GM23338 (cell line): ENCODE data around the gene SVIL. TPM values are rescaled to one million over a fixed set of nuclear protein-coding genes. Genes with fewer than 3 reads are reported as not detected.
A peak's percentile ranks its signal among the peaks of the same experiment; 100 is the strongest.
"Not testable (repeated sequence)": the region's sequence is repeated elsewhere in the genome, so short reads cannot be mapped to it uniquely, and the experiment has no call there.

Experiments used
- ATAC-seq: fragments of 200-7000 bp; cut with Tn5 transposase; 3 replicates; pipeline ENCODE4 v1.9.1; 2020
- DNase-seq: peaks from one replicate; pipeline ENCODE4 v3.0.0-alpha.2; 2015; ENCODE audit warnings: low spot score
- H2AFZ ChIP-seq: fragments of 200-600 bp; sonication (generic); 2 replicates; pipeline ENCODE4 v1.8.0; 2016; ENCODE audit warnings: antibody characterized with exemption, mild to moderate bottlenecking, moderate library complexity
- H3F3A ChIP-seq: fragments of 200-600 bp; sonication (generic); replicated peaks from 2 replicates; pipeline ENCODE4 v1.8.0; 2017; ENCODE audit warnings: antibody characterized with exemption, mixed run types, low read depth
- H3K27ac ChIP-seq: fragments of 200-600 bp; sonication (generic); 2 replicates; pipeline ENCODE4 v1.6.1; 2016; ENCODE audit warnings: low read depth
- H3K27me3 ChIP-seq: fragments of 200-600 bp; sonication (generic); 2 replicates; pipeline ENCODE4 v1.8.0; 2016; ENCODE audit warnings: mild to moderate bottlenecking, mixed run types, moderate library complexity; ENCODE audit not compliant: insufficient read depth
- H3K36me3 ChIP-seq: fragments of 200-600 bp; sonication (generic); 2 replicates; pipeline ENCODE4 v1.8.0; 2016; ENCODE audit warnings: mild to moderate bottlenecking; ENCODE audit not compliant: insufficient read depth
- H3K4me1 ChIP-seq: fragments of 200-600 bp; sonication (generic); 2 replicates; pipeline ENCODE4 v1.8.0; 2016; ENCODE audit warnings: mild to moderate bottlenecking, moderate library complexity; ENCODE audit not compliant: insufficient read depth
- H3K4me2 ChIP-seq: fragments of 200-600 bp; sonication (generic); 2 replicates; pipeline ENCODE4 v1.7.1; 2017; ENCODE audit warnings: mixed run types
- H3K4me3 ChIP-seq: fragments of 200-600 bp; sonication (generic); 2 replicates; pipeline ENCODE4 v1.6.1; 2016; ENCODE audit warnings: mixed run types
- H3K79me2 ChIP-seq: fragments of 200-600 bp; sonication (generic); replicated peaks from 2 replicates; pipeline ENCODE4 v1.8.0; 2017; ENCODE audit warnings: mild to moderate bottlenecking; ENCODE audit not compliant: insufficient read depth
- H3K9me2 ChIP-seq: fragments of 200-600 bp; sonication (generic); 2 replicates; pipeline ENCODE4 v1.8.0; 2017; ENCODE audit not compliant: insufficient read depth
- H4K20me1 ChIP-seq: fragments of 200-600 bp; sonication (generic); replicated peaks from 2 replicates; pipeline ENCODE4 v1.8.0; 2017; ENCODE audit warnings: mild to moderate bottlenecking; ENCODE audit not compliant: insufficient read depth
- H3K27ac Mint-ChIP-seq: 2 replicates; pipeline ENCODE4 v1.8.0; 2020; ENCODE audit warnings: inconsistent platforms, mild to moderate bottlenecking, moderate library complexity, mixed read lengths
- H3K27me3 Mint-ChIP-seq: 3 replicates; pipeline ENCODE4 v1.8.0; 2022; ENCODE audit warnings: low read depth, mild to moderate bottlenecking, moderate library complexity, mixed read lengths, inconsistent platforms; ENCODE audit not compliant: insufficient read depth, poor library complexity
- H3K36me3 Mint-ChIP-seq: 3 replicates; pipeline ENCODE4 v1.8.0; 2021; ENCODE audit warnings: low read depth, mild to moderate bottlenecking, inconsistent platforms, moderate library complexity, mixed read lengths
- H3K4me1 Mint-ChIP-seq: 3 replicates; pipeline ENCODE4 v1.8.0; 2020; ENCODE audit warnings: mild to moderate bottlenecking, inconsistent platforms, mixed read lengths
- H3K4me3 Mint-ChIP-seq: 3 replicates; pipeline ENCODE4 v1.8.0; 2021; ENCODE audit warnings: moderate library complexity, mild to moderate bottlenecking, inconsistent platforms, mixed read lengths
- H3K9me3 Mint-ChIP-seq: 3 replicates; pipeline ENCODE4 v1.8.0; 2020; ENCODE audit warnings: moderate library complexity, mild to moderate bottlenecking, inconsistent platforms, mixed read lengths
- EZH2 ChIP-seq: fragments of 200-600 bp; sonication (generic); IDR thresholded peaks from one replicate; pipeline ENCODE4 v1.8.0; 2017; ENCODE audit warnings: antibody characterized with exemption, mild to moderate bottlenecking, low read depth; ENCODE audit not compliant: unreplicated experiment
- EZH2phosphoT487 ChIP-seq: fragments of 200-600 bp; sonication (generic); IDR thresholded peaks from one replicate; pipeline ENCODE4 v1.8.1; 2018; ENCODE audit warnings: antibody characterized with exemption; ENCODE audit not compliant: unreplicated experiment
- NANOG ChIP-seq: IDR thresholded peaks from 2 replicates; pipeline ENCODE4 v1.6.1; 2016; ENCODE audit warnings: antibody characterized with exemption, borderline replicate concordance
- REST ChIP-seq: IDR thresholded peaks from one replicate; pipeline ENCODE4 v1.6.1; 2018; ENCODE audit warnings: antibody characterized with exemption; ENCODE audit not compliant: unreplicated experiment
- ZNF114 ChIP-seq: fragments of 250-450 bp; sonication (Bioruptor Pico); IDR thresholded peaks from 2 replicates; pipeline ENCODE4 v1.5.0; 2020; ENCODE audit warnings: mild to moderate bottlenecking, moderate library complexity
- ZNF331 ChIP-seq: fragments of 250-450 bp; sonication (Bioruptor Pico); IDR thresholded peaks from 2 replicates; pipeline ENCODE4 v1.5.0; 2020; ENCODE audit warnings: low read depth, mild to moderate bottlenecking, moderate library complexity
- polyA plus RNA-seq: library from polyadenylated mRNA; unstranded; fragments of >200 nt; fragmentation: Nextera tagmentation; extraction: Ambion mirVana; gene quantifications from 2 replicates; pipeline ENCODE4 v1.2.1, GENCODE V29; 2016
- total RNA-seq: library from RNA; depleted of rRNA; stranded (reverse); fragments of >200 nt; shearing (Covaris generic); gene quantifications from 2 replicates; pipeline ENCODE4 v1.2.3, GENCODE V29; 2014

Gene SVIL
- total and polyA plus RNA-seq, 2 experiments from 2014 or later, result 8.8 to 34.9 TPM

- H3K9me2 ChIP-seq, H2AFZ ChIP-seq, H3K27me3 ChIP-seq, H3K4me2 ChIP-seq, H3F3A ChIP-seq, H3K27ac Mint-ChIP-seq, H3K36me3 ChIP-seq, H3K79me2 ChIP-seq, ATAC-seq, H3K4me3 Mint-ChIP-seq, H4K20me1 ChIP-seq, DNase-seq, H3K27ac ChIP-seq, H3K27me3 Mint-ChIP-seq, H3K4me3 ChIP-seq: not testable (repeated sequence)
- peaks cover 28% of the 10 kb centered on the region for H3K9me3 Mint-ChIP-seq
- peaks cover 13% of the 10 kb centered on the region for H3K4me1 Mint-ChIP-seq
- peaks cover 28% of the 10 kb centered on the region for H3K36me3 Mint-ChIP-seq
- peaks cover 13% of the 10 kb centered on the region for H3K4me1 ChIP-seq
Observed at GRCh38 chr10:29606693-29607092, 28.1 kb downstream of the SVIL start.

- peaks cover 6% of the 10 kb centered on the region for H3K36me3 Mint-ChIP-seq
Observed at GRCh38 chr10:29604291-29604825, 30.4 kb downstream of the SVIL start.

GRCh38 chr10:29603223-29603896 lies 31.4 kb downstream of the SVIL start:
- no peaks in the 10 kb centered on the region for H4K20me1 ChIP-seq
- Mint-ChIP-seq H3K27ac (no peak overlapping the region), H3K27me3 (no peaks in the 10 kb centered on the region), H3K4me1 (peaks cover 13% of the 10 kb centered on the region), H3K9me3 (0 out of 3 replicates have a peak, but pooled peaks cover 2% of the 10 kb centered on the region), H3K4me3 (no peak overlapping the region), H3K36me3 (no peaks in the 10 kb centered on the region; the same call in 2 of the 3 replicates)
- H3F3A ChIP-seq, result no peaks in the 10 kb centered on the region
- H3K4me2 ChIP-seq, result peak overlapping the region; percentile 54
- H3K9me2 ChIP-seq, result no peaks in the 10 kb centered on the region
- no peak overlapping the region for H3K4me3 ChIP-seq
- ATAC-seq, result no peak
- H2AFZ ChIP-seq, result no peak overlapping the region
- H3K27ac ChIP-seq, result no peak overlapping the region
- no peaks in the 10 kb centered on the region for H3K36me3 ChIP-seq
- no peaks in the 10 kb centered on the region for H3K79me2 ChIP-seq
- no peaks in the 10 kb centered on the region for H3K27me3 ChIP-seq
- H3K4me1 ChIP-seq, result peaks cover 13% of the 10 kb centered on the region
- no peak for DNase-seq
- no peak for TF ChIP-seq REST
- no peak for TF ChIP-seq EZH2phosphoT487

More at GRCh38 chr10:29604291-29604825, 30.4 kb downstream of the SVIL start:
- Histone ChIP-seq H3K27ac (no peak overlapping the region), H3K27me3 (no peaks in the 10 kb centered on the region), H3F3A (no peaks in the 10 kb centered on the region), H3K36me3 (no peaks in the 10 kb centered on the region), H3K4me2 (no peak overlapping the region), H3K79me2 (no peaks in the 10 kb centered on the region), H3K4me1 (peaks cover 13% of the 10 kb centered on the region), H2AFZ (no peak overlapping the region), H4K20me1 (no peaks in the 10 kb centered on the region), H3K9me2 (no peaks in the 10 kb centered on the region), H3K4me3 (no peak overlapping the region)
- Mint-ChIP-seq H3K27ac (no peak overlapping the region), H3K4me1 (peaks cover 13% of the 10 kb centered on the region), H3K9me3 (peaks cover 9% of the 10 kb centered on the region), H3K4me3 (no peak overlapping the region), H3K27me3 (no peaks in the 10 kb centered on the region)
- ATAC-seq, result no peak
- no peak for DNase-seq
- TF ChIP-seq EZH2, result no peak
- no peak for TF ChIP-seq ZNF331 (CRISPR knock-in tag)
- TF ChIP-seq ZNF114 (CRISPR knock-in tag), result no peak
- no peak for TF ChIP-seq NANOG
